Adrenal gland (tissue), 12 donors: ENCODE results near the gene FBXL7. TPM values are rescaled to one million over a fixed set of nuclear protein-coding genes. Genes with fewer than 3 reads are reported as not detected.
A peak's percentile ranks its signal among the peaks of the same experiment; 100 is the strongest.

ENCODE experiments used
- DNase-seq, 7 donors: peaks; one replicate each; pipeline ENCODE4 v3.0.0-alpha.2; 2019 to 2020
- H3K27ac ChIP-seq, 5 donors: fragments of 200-600 bp; sonication (generic) in 4 of 5; 1 replicate in 3 of 5; 2 replicates in 2 of 5; pipeline versions ENCODE4 v1.5.1 to v1.8.0; 2016 to 2020; ENCODE audit warnings: mild to moderate bottlenecking in 1 of 5
- H3K27me3 ChIP-seq: fragments of 200-600 bp; 2 replicates; pipeline ENCODE4 v1.8.0; 2021
- H3K36me3 ChIP-seq, 2 donors: fragments of 200-600 bp; replicated peaks in 1 of 2; 1 replicate in 1 of 2; 2 replicates in 1 of 2; pipeline versions ENCODE4 v1.5.1 to v1.8.0; 2018 to 2022
- H3K4me1 ChIP-seq, 2 donors: fragments of 200-600 bp; replicated peaks in 1 of 2; 1 replicate in 1 of 2; 2 replicates in 1 of 2; pipeline versions ENCODE4 v1.5.1 to v1.8.0; 2018 to 2021
- H3K4me3 ChIP-seq, 4 donors: fragments of 200-600 bp; sonication (generic) in 3 of 4; one replicate each; pipeline ENCODE4 v1.5.1; 2016 to 2018
- H3K9me3 ChIP-seq, 3 donors: fragments of 200-600 bp; sonication (generic) in 1 of 3; replicated peaks in 1 of 3; 1 replicate in 2 of 3; 2 replicates in 1 of 3; pipeline versions ENCODE4 v1.5.1 to v1.8.0; 2016 to 2021
- CTCF ChIP-seq, 6 experiments: fragments of 450-650 bp in 4 of 6; fragments of 200-600 bp in 2 of 6; sonication (generic) in 1 of 6; IDR thresholded peaks; 1 replicate in 5 of 6; 2 replicates in 1 of 6; pipeline versions ENCODE4 v1.5.1 to v1.8.0; 2016 to 2021; ENCODE audit warnings: antibody characterized with exemption in 6 of 6, mild to moderate bottlenecking in 2 of 6, moderate library complexity in 1 of 6
- POLR2A ChIP-seq, 2 donors: fragments of 450-650 bp; IDR thresholded peaks; one replicate each; pipeline ENCODE4 v1.6.1; 2017; ENCODE audit warnings: antibody characterized with exemption in 2 of 2, mild to moderate bottlenecking in 2 of 2, moderate library complexity in 1 of 2
- WGBS, 4 donors: extraction: QIAGEN DNeasy Blood & Tissue Kit in 2 of 4; methylation state at CpG; one replicate each; pipeline versions ENCODE4 v1.1.5 to v1.1.7; 2013 to 2017; 5-methylcytosine and 5-hydroxymethylcytosine counted together
- intact Hi-C, 2 donors: fragments of 100-400 bp; cut with DNase I; formaldehyde crosslinking; loops; one replicate each; pipeline versions ENCODE4 v1.14.1 to v1.15.0; 2022 to 2023
- polyA plus RNA-seq, 3 donors: library from polyadenylated mRNA; stranded (reverse); fragments of 200-250 nt in 2 of 3; fragments of 350-450 nt in 1 of 3; fragmentation: Illumina TruSeq in 1 of 3; extraction: RNeasy Lipid Tissue Mini Kit (QIAGEN cat#74804) in 1 of 3; gene quantifications; one replicate each; pipeline ENCODE4 v1.2.3, GENCODE V29; 2013 to 2014
- total RNA-seq, 9 donors: library from RNA; depleted of rRNA in 4 of 9; stranded (reverse); fragments of >200 nt in 4 of 9; fragments of 120-200 nt in 1 of 9; fragmentation: NEBNext Ultra II Directional in 1 of 9; extraction: Animal tissue kit (Norgen Biotek cat#: 25700) in 1 of 9; gene quantifications; one replicate each; pipeline versions ENCODE4 v1.1.0 to v1.2.4, GENCODE V29; 2013 to 2023
- donor health status: healthy with polysubstance abuse.
- donor health status: Bipolar disorder and iron deficiency.
- donor health status: DM: yes; HTN: yes; CAD: no.
- donor health status: DM: no; HTN: no; CAD: no.
- donor health status: DM: no; HTN: no; CAD: no.
- donor health status: DM: yes; HTN: yes; CAD: no.

FBXL7 gene
- total and polyA plus RNA-seq, 12 donors = 22.6 to 59.1 (median 34.0) TPM

GRCh38 chr5:15637345-15637744, 137.4 kb downstream of the FBXL7 start:
- intact Hi-C loops = no loop called here
- no peak overlapping the region for H3K27ac ChIP-seq
- H3K36me3 ChIP-seq = no peaks in the 10 kb centered on the region
- DNase-seq = no peak
- WGBS, 4 donors = 96 to 100% (median 99%) methylated on average over 1 of the region's 1 CpG
- no peaks in the 10 kb centered on the region for H3K27me3 ChIP-seq
- no peak overlapping the region for H3K4me3 ChIP-seq
- no peaks in the 10 kb centered on the region for H3K9me3 ChIP-seq
- TF ChIP-seq POLR2A (IDR thresholded peaks at IDR 0.05) (no peak), CTCF (IDR thresholded peaks at IDR 0.05) (no peak)
- H3K4me1 ChIP-seq = peaks cover 31 to 32% of the 10 kb centered on the region in 2 donors

- no peaks in the 10 kb centered on the region for H3K27me3 ChIP-seq
- intact Hi-C loops = no loop called here
- no peak overlapping the region for H3K27ac ChIP-seq
- H3K36me3 ChIP-seq = no peaks in the 10 kb centered on the region
- no peaks in the 10 kb centered on the region for H3K9me3 ChIP-seq
- 78 to 88% (median 86%) methylated on average over 2 of the region's 2 CpGs for WGBS, 4 donors
- TF ChIP-seq POLR2A (IDR thresholded peaks at IDR 0.05) = no peak
- no peak for TF ChIP-seq CTCF (IDR thresholded peaks at IDR 0.05)
- no peak overlapping the region for H3K4me3 ChIP-seq
- DNase-seq = no peak
- peaks cover 32 to 36% of the 10 kb centered on the region in 2 donors for H3K4me1 ChIP-seq
Observed at GRCh38 chr5:15637886-15638285, 137.9 kb downstream of the FBXL7 start.

- Histone ChIP-seq H3K27me3 (no peaks in the 10 kb centered on the region), H3K9me3 (no peaks in the 10 kb centered on the region), H3K27ac (no peak overlapping the region), H3K4me3 (no peak overlapping the region), H3K4me1 (peaks cover 32 to 36% of the 10 kb centered on the region in 2 donors), H3K36me3 (no peaks in the 10 kb centered on the region)
- TF ChIP-seq CTCF (IDR thresholded peaks at IDR 0.05) = no peak
- WGBS, 4 donors = 95 to 99% (median 97%) methylated on average over 6 of the region's 6 CpGs
- intact Hi-C loops = no loop called here
- DNase-seq = no peak
Observed at GRCh38 chr5:15638296-15638695, 138.3 kb downstream of the FBXL7 start.

- intact Hi-C loops = no loop called here
- Histone ChIP-seq H3K36me3 (no peaks in the 10 kb centered on the region), H3K27me3 (no peaks in the 10 kb centered on the region), H3K4me3 (no peak overlapping the region), H3K9me3 (no peaks in the 10 kb centered on the region), H3K27ac (peak overlapping the region in 3 of 5 donors; percentile 63 to 73 (median 67)), H3K4me1 (peaks cover 32 to 36% of the 10 kb centered on the region in 2 donors)
- 27 to 71% (median 64%) methylated on average over 2 of the region's 2 CpGs for WGBS, 4 donors
- TF ChIP-seq POLR2A (IDR thresholded peaks at IDR 0.05) (no peak), CTCF (IDR thresholded peaks at IDR 0.05) (no peak)
- DNase-seq = no peak
Observed at GRCh38 chr5:15639288-15639687, 139.3 kb downstream of the FBXL7 start.
